Endodermal cell (in vitro differentiated cells): ENCODE data around the gene RGS14. TPM values are rescaled to one million over a fixed set of nuclear protein-coding genes. Genes with fewer than 3 reads are reported as not detected.
A peak's percentile ranks its signal among the peaks of the same experiment; 100 is the strongest.
"Not testable (repeated sequence)": the region's sequence is repeated elsewhere in the genome, so short reads cannot be mapped to it uniquely, and the experiment has no call there.

Experiments used
- DNase-seq: peaks from one replicate; pipeline ENCODE4 v3.0.0-alpha.2; 2017
- H3K27ac ChIP-seq: 2 replicates; pipeline ENCODE4 v1.5.1; 2013; ENCODE audit warnings: mild to moderate bottlenecking, low read depth, low read length, moderate library complexity
- H3K27me3 ChIP-seq: 2 replicates; pipeline ENCODE4 v1.6.1; 2013; ENCODE audit warnings: mild to moderate bottlenecking, low read length, moderate library complexity; ENCODE audit not compliant: insufficient read depth, control insufficient read depth, poor library complexity, severe bottlenecking
- H3K36me3 ChIP-seq: 2 replicates; pipeline ENCODE4 v1.7.0; 2013; ENCODE audit warnings: mild to moderate bottlenecking, low read length, moderate library complexity; ENCODE audit not compliant: control insufficient read depth, insufficient read depth
- H3K4me1 ChIP-seq: one replicate; pipeline ENCODE4 v1.7.0; 2013; ENCODE audit warnings: low read length; ENCODE audit not compliant: control insufficient read depth, insufficient read depth
- H3K4me3 ChIP-seq: 2 replicates; pipeline ENCODE4 v1.5.1; 2013; ENCODE audit warnings: mild to moderate bottlenecking, low read length, moderate library complexity
- H3K9ac ChIP-seq: 2 replicates; pipeline ENCODE4 v1.6.1; 2013; ENCODE audit warnings: mild to moderate bottlenecking, low read length, moderate library complexity; ENCODE audit not compliant: poor library complexity, severe bottlenecking; ENCODE audit errors: extremely low read depth
- H3K9me3 ChIP-seq: 2 replicates; pipeline ENCODE4 v1.6.1; 2013; ENCODE audit warnings: mild to moderate bottlenecking, low read length, moderate library complexity; ENCODE audit not compliant: control insufficient read depth
- H3K27ac Mint-ChIP-seq: 2 replicates; pipeline ENCODE4 v1.8.0; 2020; ENCODE audit warnings: mixed read lengths
- H3K27me3 Mint-ChIP-seq: 2 replicates; pipeline ENCODE4 v1.8.0; 2021; ENCODE audit warnings: mild to moderate bottlenecking, mixed read lengths; ENCODE audit not compliant: insufficient read depth
- H3K36me3 Mint-ChIP-seq: 2 replicates; pipeline ENCODE4 v1.8.0; 2020; ENCODE audit warnings: low read depth, mixed read lengths
- H3K4me1 Mint-ChIP-seq: 2 replicates; pipeline ENCODE4 v1.8.0; 2020; ENCODE audit warnings: mixed read lengths
- H3K4me3 Mint-ChIP-seq: 2 replicates; pipeline ENCODE4 v1.8.0; 2020; ENCODE audit warnings: mild to moderate bottlenecking, moderate library complexity, mixed read lengths
- H3K9me3 Mint-ChIP-seq: 2 replicates; pipeline ENCODE4 v1.8.0; 2020; ENCODE audit warnings: mild to moderate bottlenecking, mixed read lengths
- WGBS, 2 experiments: methylation state at CpG; one replicate each; pipeline versions ENCODE4 v1.1.5 to v1.1.7; 2013; ENCODE audit warnings: missing lambda C conversion rate in 2 of 2, mixed read lengths in 1 of 2; ENCODE audit not compliant: insufficient coverage in 1 of 2, insufficient read length in 1 of 2; 5-methylcytosine and 5-hydroxymethylcytosine counted together
- total RNA-seq, 2 donors: library from RNA; stranded (reverse); fragmentation: NEBNext Ultra II Directional in 1 of 2; extraction: Animal tissue kit (Norgen Biotek cat#: 25700) in 1 of 2; gene quantifications; 2 replicates in 1 of 2; 3 replicates in 1 of 2; pipeline ENCODE4 v1.2.1, GENCODE V29; 2021
- TF ChIP-seq, protein P1 (sequence below): fragments of 200-600 bp; sonication (generic); conservative IDR thresholded peaks from 2 replicates; pipeline ENCODE4 v1.5.0; 2021; ENCODE audit warnings: antibody characterized with exemption, mild to moderate bottlenecking

The RGS14 gene
- total RNA-seq, 2 donors from 2014 or later = 14.2 to 21.9 TPM

DNA sequence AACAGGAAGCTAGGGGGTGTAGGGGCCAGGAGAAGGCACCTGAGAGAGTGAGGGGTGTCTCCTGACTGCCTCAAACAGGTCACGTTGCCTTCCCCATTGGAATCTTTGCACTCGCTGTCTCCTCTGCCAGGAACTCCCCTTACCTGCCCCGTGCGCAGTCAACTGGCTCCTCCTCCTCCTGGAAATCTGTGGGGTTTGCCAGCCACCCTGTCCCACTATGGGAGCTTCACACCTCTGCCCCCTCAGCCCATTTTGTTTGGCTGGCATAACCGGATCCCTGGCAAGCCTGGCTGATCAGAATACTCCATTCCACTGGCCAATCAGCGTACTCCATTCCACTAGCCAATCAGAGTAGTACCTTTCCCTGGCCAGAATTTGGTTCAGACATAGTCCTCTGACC is 16.1 kb downstream of the RGS14 start:
- Histone ChIP-seq H3K4me3 (no peak overlapping the region), H3K9me3 (no peaks in the 10 kb centered on the region), H3K4me1 (no peaks in the 10 kb centered on the region), H3K9ac (no peak overlapping the region), H3K27me3 (no peaks in the 10 kb centered on the region), H3K27ac (no peak overlapping the region), H3K36me3 (no peaks in the 10 kb centered on the region)
- no peak overlapping the region for H3K4me3 Mint-ChIP-seq
- H3K27ac Mint-ChIP-seq = peak overlapping the region; percentile 8
- no peaks in the 10 kb centered on the region for H3K36me3 Mint-ChIP-seq
- no peaks in the 10 kb centered on the region for H3K9me3 Mint-ChIP-seq
- peaks cover 3% of the 10 kb centered on the region for H3K27me3 Mint-ChIP-seq
- DNase-seq = no peak
- peaks cover 13% of the 10 kb centered on the region for H3K4me1 Mint-ChIP-seq
- TF ChIP-seq, protein P1, sequence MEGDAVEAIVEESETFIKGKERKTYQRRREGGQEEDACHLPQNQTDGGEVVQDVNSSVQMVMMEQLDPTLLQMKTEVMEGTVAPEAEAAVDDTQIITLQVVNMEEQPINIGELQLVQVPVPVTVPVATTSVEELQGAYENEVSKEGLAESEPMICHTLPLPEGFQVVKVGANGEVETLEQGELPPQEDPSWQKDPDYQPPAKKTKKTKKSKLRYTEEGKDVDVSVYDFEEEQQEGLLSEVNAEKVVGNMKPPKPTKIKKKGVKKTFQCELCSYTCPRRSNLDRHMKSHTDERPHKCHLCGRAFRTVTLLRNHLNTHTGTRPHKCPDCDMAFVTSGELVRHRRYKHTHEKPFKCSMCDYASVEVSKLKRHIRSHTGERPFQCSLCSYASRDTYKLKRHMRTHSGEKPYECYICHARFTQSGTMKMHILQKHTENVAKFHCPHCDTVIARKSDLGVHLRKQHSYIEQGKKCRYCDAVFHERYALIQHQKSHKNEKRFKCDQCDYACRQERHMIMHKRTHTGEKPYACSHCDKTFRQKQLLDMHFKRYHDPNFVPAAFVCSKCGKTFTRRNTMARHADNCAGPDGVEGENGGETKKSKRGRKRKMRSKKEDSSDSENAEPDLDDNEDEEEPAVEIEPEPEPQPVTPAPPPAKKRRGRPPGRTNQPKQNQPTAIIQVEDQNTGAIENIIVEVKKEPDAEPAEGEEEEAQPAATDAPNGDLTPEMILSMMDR = no peak
- 50 to 77% methylated on average over 2 to 6 of the region's 6 CpGs for WGBS, 2 experiments

DNA sequence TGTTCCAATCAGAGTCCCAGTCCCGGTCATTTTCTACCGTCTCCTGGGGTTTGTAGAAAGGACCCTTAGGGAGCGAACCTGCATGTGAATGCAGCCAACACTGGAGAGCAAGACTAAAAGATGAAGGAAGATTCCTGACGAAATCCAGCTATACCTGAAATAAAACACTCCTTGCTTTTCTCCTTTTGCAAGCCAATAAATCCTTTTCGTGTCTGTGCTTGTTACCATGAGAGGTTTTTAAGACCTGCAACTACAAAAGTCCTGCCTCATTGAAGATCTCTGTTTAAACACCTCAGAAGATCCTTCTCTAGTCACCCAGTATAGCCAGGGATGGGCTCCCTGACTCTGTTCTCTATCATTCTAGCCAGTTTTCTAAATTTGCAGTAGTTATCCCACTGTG is 16.5 kb downstream of the RGS14 start:
- peak overlapping the region; percentile 8 for H3K27ac Mint-ChIP-seq
- DNase-seq = no peak
- no peaks in the 10 kb centered on the region for H3K9me3 Mint-ChIP-seq
- Histone ChIP-seq H3K27ac (no peak overlapping the region), H3K36me3 (no peaks in the 10 kb centered on the region), H3K4me1 (no peaks in the 10 kb centered on the region), H3K27me3 (no peaks in the 10 kb centered on the region), H3K4me3 (no peak overlapping the region), H3K9me3 (no peaks in the 10 kb centered on the region), H3K9ac (no peak overlapping the region)
- TF ChIP-seq, protein P1 = no peak
- H3K4me1 Mint-ChIP-seq = peaks cover 9% of the 10 kb centered on the region
- H3K4me3 Mint-ChIP-seq = no peak overlapping the region
- H3K27me3 Mint-ChIP-seq = no peaks in the 10 kb centered on the region
- WGBS, 2 experiments = 86 to 88% methylated on average over 5 of the region's 5 CpGs
- H3K36me3 Mint-ChIP-seq = no peaks in the 10 kb centered on the region

DNA sequence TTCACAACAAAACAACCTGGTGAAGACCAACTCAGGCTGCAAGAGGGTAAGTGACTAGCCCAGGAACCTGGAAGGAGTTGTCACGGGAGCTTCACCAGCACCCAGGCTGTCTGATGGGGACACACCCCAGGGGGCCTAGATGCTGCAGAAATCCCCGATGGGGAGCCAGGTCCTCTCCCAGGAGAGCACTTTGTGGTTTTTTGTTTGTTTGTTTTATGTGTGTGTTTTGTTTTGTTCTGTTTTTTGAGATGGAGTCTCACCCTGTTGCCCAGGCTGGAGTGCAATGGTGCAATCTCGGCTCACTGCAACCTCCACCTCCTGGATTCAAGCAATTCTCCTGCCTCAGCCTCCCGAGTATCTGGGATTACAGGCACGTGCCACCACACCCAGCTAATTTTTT is 17.8 kb downstream of the RGS14 start:
- not testable (repeated sequence) for H3K4me1 Mint-ChIP-seq, H3K4me1 ChIP-seq, H3K27me3 ChIP-seq, H3K9ac ChIP-seq, DNase-seq, H3K27ac ChIP-seq, H3K36me3 Mint-ChIP-seq, H3K9me3 Mint-ChIP-seq, H3K4me3 ChIP-seq, H3K36me3 ChIP-seq, H3K4me3 Mint-ChIP-seq, H3K27ac Mint-ChIP-seq, H3K9me3 ChIP-seq, H3K27me3 Mint-ChIP-seq
- whole genome bisulfite sequencing, 2 experiments = 87 to 90% methylated on average over 2 to 5 of the region's 5 CpGs

DNA sequence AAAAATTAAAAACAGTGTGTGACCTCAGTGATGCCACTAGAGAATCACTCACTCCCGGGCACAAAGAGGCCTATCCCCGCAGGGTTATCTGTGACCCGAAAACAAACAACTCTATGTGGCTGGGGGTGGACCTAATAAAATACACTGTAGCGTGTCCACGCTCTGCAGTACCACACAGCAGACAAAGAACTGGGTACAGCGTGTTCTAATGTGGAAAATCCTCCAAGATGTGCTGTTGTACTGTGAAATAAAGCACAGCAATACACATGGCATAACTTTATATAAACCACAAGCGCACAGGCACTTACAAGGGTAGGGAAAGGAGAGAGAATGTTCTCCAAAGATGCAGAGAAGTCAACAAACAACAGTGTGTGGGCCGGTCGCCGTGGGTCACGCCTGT is 18.4 kb downstream of the RGS14 start:
- no peaks in the 10 kb centered on the region for H3K36me3 ChIP-seq
- Mint-ChIP-seq H3K36me3 (no peaks in the 10 kb centered on the region), H3K4me3 (no peak overlapping the region), H3K9me3 (no peaks in the 10 kb centered on the region), H3K27me3 (no peaks in the 10 kb centered on the region), H3K27ac (no peak overlapping the region), H3K4me1 (peaks cover 6% of the 10 kb centered on the region)
- no peak overlapping the region for H3K9ac ChIP-seq
- 95 to 99% methylated on average over 10 to 11 of the region's 11 CpGs for WGBS, 2 experiments
- TF ChIP-seq, protein P1 = no peak
- no peak overlapping the region for H3K27ac ChIP-seq
- H3K4me3 ChIP-seq = no peak overlapping the region
- DNase-seq = no peak
- H3K4me1 ChIP-seq = no peaks in the 10 kb centered on the region
- no peaks in the 10 kb centered on the region for H3K9me3 ChIP-seq
- H3K27me3 ChIP-seq = no peaks in the 10 kb centered on the region
